ENCODE results near the gene C2orf72.
"Not testable (repeated sequence)": the region's sequence is repeated elsewhere in the genome, so short reads cannot be mapped to it uniquely, and the experiment has no call there.

C2orf72 gene

GRCh38 chr2:231047274-231047922 lies 10.1 kb downstream of the C2orf72 start:
- DNase-seq: no peak

GRCh38 chr2:231047923-231048915 lies 10.9 kb downstream of the C2orf72 start:
- DNase-seq: no peak

GRCh38 chr2:231049286-231050017 lies 12.1 kb downstream of the C2orf72 start:
- DNase-seq: no peak

GRCh38 chr2:231050018-231050901 lies 12.9 kb downstream of the C2orf72 start:
- no peak for DNase-seq

GRCh38 chr2:231051116-231051515 lies 13.8 kb downstream of the C2orf72 start:
- no peak for DNase-seq

GRCh38 chr2:231052494-231053451 lies 15.4 kb downstream of the C2orf72 start:
- peak; percentile 86 for DNase-seq

GRCh38 chr2:231053846-231054245 lies 16.5 kb downstream of the C2orf72 start:
- no peak for DNase-seq

GRCh38 chr2:231056453-231057416 lies 19.4 kb downstream of the C2orf72 start, which contains the start of gene PSMD1:
Gene PSMD1, plus strand, starts transcription at chr2:231056867. Its CDS starts 159 bp downstream, at chr2:231057026.
- peak; percentile 96 for DNase-seq

GRCh38 chr2:231057590-231057989 lies 20.3 kb downstream of the C2orf72 start:
- DNase-seq: no peak

- no peak for DNase-seq
Observed at GRCh38 chr2:231058761-231059550, 21.6 kb downstream of the C2orf72 start.

- no peak for DNase-seq
Observed at GRCh38 chr2:231059756-231060155, 22.4 kb downstream of the C2orf72 start.

- no peak for DNase-seq
Observed at GRCh38 chr2:231062776-231063175, 25.5 kb downstream of the C2orf72 start.

- DNase-seq: no peak
Observed at GRCh38 chr2:231063347-231063746, 26.0 kb downstream of the C2orf72 start.

GRCh38 chr2:231065966-231066365 lies 28.6 kb downstream of the C2orf72 start:
- DNase-seq: no peak

GRCh38 chr2:231067531-231067930 lies 30.2 kb downstream of the C2orf72 start:
- not testable (repeated sequence) for DNase-seq

GRCh38 chr2:231068525-231069222 lies 31.4 kb downstream of the C2orf72 start:
- DNase-seq: no peak

GRCh38 chr2:231069379-231070054 lies 32.2 kb downstream of the C2orf72 start:
- no peak for DNase-seq
